ENCODE data around the gene SH3RF3.
"Not testable (repeated sequence)": the region's sequence is repeated elsewhere in the genome, so short reads cannot be mapped to it uniquely, and the experiment has no call there.

DNA sequence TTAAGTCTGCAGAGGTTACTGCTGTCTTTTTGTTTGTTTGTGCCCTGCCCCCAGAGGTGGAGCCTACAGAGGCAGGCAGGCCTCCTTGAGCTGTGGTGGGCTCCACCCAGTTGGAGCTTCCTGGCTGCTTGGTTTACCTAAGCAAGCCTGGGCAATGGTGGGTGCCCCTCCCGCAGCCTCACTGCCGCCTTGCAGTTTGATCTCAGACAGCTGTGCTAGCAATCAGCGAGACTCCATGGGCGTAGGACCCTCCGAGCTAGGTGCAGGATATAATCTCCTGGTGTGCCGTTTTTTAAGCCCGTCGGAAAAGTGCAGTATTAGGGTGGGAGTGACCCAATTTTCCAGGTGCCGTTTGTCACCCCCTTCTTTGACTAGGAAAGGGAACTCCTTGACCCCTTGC is 11.8 kb upstream of the SH3RF3 start:
- not testable (repeated sequence) for TF ChIP-seq POLR2A (IDR thresholded peaks at IDR 0.05)
- TF ChIP-seq, protein P1, sequence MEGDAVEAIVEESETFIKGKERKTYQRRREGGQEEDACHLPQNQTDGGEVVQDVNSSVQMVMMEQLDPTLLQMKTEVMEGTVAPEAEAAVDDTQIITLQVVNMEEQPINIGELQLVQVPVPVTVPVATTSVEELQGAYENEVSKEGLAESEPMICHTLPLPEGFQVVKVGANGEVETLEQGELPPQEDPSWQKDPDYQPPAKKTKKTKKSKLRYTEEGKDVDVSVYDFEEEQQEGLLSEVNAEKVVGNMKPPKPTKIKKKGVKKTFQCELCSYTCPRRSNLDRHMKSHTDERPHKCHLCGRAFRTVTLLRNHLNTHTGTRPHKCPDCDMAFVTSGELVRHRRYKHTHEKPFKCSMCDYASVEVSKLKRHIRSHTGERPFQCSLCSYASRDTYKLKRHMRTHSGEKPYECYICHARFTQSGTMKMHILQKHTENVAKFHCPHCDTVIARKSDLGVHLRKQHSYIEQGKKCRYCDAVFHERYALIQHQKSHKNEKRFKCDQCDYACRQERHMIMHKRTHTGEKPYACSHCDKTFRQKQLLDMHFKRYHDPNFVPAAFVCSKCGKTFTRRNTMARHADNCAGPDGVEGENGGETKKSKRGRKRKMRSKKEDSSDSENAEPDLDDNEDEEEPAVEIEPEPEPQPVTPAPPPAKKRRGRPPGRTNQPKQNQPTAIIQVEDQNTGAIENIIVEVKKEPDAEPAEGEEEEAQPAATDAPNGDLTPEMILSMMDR (IDR thresholded peaks at IDR 0.05 in 4 of 5, conservative IDR thresholded peaks at IDR 0.05 in 1 of 5): not testable (repeated sequence)
